ENCODE measurements around the gene DHRS4L2. TPM values are rescaled to one million over a fixed set of nuclear protein-coding genes. Genes with fewer than 3 reads are reported as not detected.
"Not testable (repeated sequence)": the region's sequence is repeated elsewhere in the genome, so short reads cannot be mapped to it uniquely, and the experiment has no call there.

Gene DHRS4L2
- total and polyA plus RNA-seq, 7 donors = 19.4 to 62.0 (median 30.8) TPM

- DNase-seq; H3K27ac ChIP-seq; H3K4me1 ChIP-seq; H3K36me3 ChIP-seq (ENCODE audit: insufficient read depth in 1 of 2, low read depth in 1 of 2); H3K4me3 ChIP-seq; H3K27me3 ChIP-seq (ENCODE audit: insufficient read depth in 3 of 3, low read length in 2 of 3); ATAC-seq; H3K9me3 ChIP-seq: not testable (repeated sequence)
- intact Hi-C loops (cut with DNase I) = loop anchor here in 1 of 2 donors (10.0 kb wide), 1 partner anchor 122 kb away; the partner anchor contains the start of gene PCK2
- WGBS, 3 donors = 83 to 94% (median 90%) methylated on average over 8 of the region's 8 CpGs
Measured at GRCh38 chr14:23973178-23973577, 15.6 kb upstream of the DHRS4L2 start.

- ATAC-seq = not testable (repeated sequence)
Measured at GRCh38 chr14:23974041-23974440, 14.7 kb upstream of the DHRS4L2 start.

GRCh38 chr14:23977208-23977607 is 11.5 kb upstream of the DHRS4L2 start:
- WGBS, 3 donors = 63 to 83% (median 66%) methylated on average over 2 of the region's 2 CpGs
- H3K27me3 ChIP-seq (ENCODE audit: insufficient read depth in 3 of 3, low read length in 2 of 3); H3K4me3 ChIP-seq; H3K9me3 ChIP-seq; DNase-seq; H3K27ac ChIP-seq; H3K4me1 ChIP-seq; H3K36me3 ChIP-seq (ENCODE audit: insufficient read depth in 1 of 2, low read depth in 1 of 2): not testable (repeated sequence)
- TF ChIP-seq CTCF (IDR thresholded peaks at IDR 0.05) = peak; percentile 26
- intact Hi-C loops (cut with DNase I) = loop anchor here in 1 of 2 donors (10.0 kb wide), 1 partner anchor 118 kb away; the partner anchor contains the start of gene PCK2
- ATAC-seq = peak in 2 of 4 donors; percentile 66 to 82

More at GRCh38 chr14:23974041-23974440, 14.7 kb upstream of the DHRS4L2 start:
- not testable (repeated sequence) for H3K4me1 ChIP-seq; H3K27me3 ChIP-seq (ENCODE audit: insufficient read depth in 3 of 3, low read length in 2 of 3); H3K9me3 ChIP-seq; DNase-seq; H3K36me3 ChIP-seq (ENCODE audit: insufficient read depth in 1 of 2, low read depth in 1 of 2); H3K27ac ChIP-seq; H3K4me3 ChIP-seq
- intact Hi-C loops (cut with DNase I) = loop anchor here in 1 of 2 donors (1.0 to 10.0 kb wide), 2 partner anchors 41 to 121 kb away; partner anchors contain the start of gene PCK2

GRCh38 chr14:23981951-23982813 is 6.5 kb upstream of the DHRS4L2 start:
- intact Hi-C loops (cut with DNase I) = loop anchor here in 1 of 2 donors (5.0 kb wide), 1 partner anchor 50 kb away; no protein-coding TSS in a partner anchor
- not testable (repeated sequence) for H3K4me3 ChIP-seq; H3K27ac ChIP-seq; H3K9me3 ChIP-seq; H3K36me3 ChIP-seq (ENCODE audit: insufficient read depth in 1 of 2, low read depth in 1 of 2); H3K4me1 ChIP-seq; H3K27me3 ChIP-seq (ENCODE audit: insufficient read depth in 3 of 3, low read length in 2 of 3); DNase-seq; ATAC-seq
- WGBS, 3 donors = 76 to 91% (median 78%) methylated on average over 9 to 10 of the region's 10 CpGs

GRCh38 chr14:23984891-23985602 is 3.7 kb upstream of the DHRS4L2 start:
- Histone ChIP-seq H3K27me3 (ENCODE audit: insufficient read depth in 3 of 3, low read length in 2 of 3) (no peaks in the 10 kb centered on the region), H3K9me3 (no peaks in the 10 kb centered on the region), H3K36me3 (ENCODE audit: insufficient read depth in 1 of 2, low read depth in 1 of 2) (no peaks in the 10 kb centered on the region), H3K4me3 (no peak overlapping the region), H3K4me1 (peaks cover 19% of the 10 kb centered on the region), H3K27ac (peak overlapping the region; percentile 71)
- ATAC-seq (peak; percentile 33 to 56 (median 46)), DNase-seq (no peak)
- WGBS, 3 donors = 70 to 75% (median 71%) methylated on average over 4 of the region's 4 CpGs
- intact Hi-C loops (cut with DNase I) = loop anchor here (5.0 kb wide), 1 partner anchor 47 kb away; no protein-coding TSS in a partner anchor
- no peak for TF ChIP-seq CTCF (IDR thresholded peaks at IDR 0.05)

- H3K36me3 ChIP-seq (ENCODE audit: insufficient read depth in 1 of 2, low read depth in 1 of 2); H3K27me3 ChIP-seq (ENCODE audit: insufficient read depth in 3 of 3, low read length in 2 of 3); DNase-seq; H3K9me3 ChIP-seq: not testable (repeated sequence)
- intact Hi-C loops (cut with DNase I) = loop anchor here in 1 of 2 donors (5.0 kb wide), 1 partner anchor 44 kb away; no protein-coding TSS in a partner anchor
- Histone ChIP-seq H3K4me1 (peaks cover 22% of the 10 kb centered on the region), H3K27ac (peak overlapping the region; percentile 94), H3K4me3 (peak overlapping the region; percentile 73)
- WGBS, 3 donors = 39 to 49% (median 49%) methylated on average over 5 to 6 of the region's 6 CpGs
- peak; percentile 6 to 28 (median 12) for ATAC-seq
Measured at GRCh38 chr14:23988223-23988606, 514 bp upstream of the DHRS4L2 start.

GRCh38 chr14:23989734-23990445 is 1.2 kb downstream of the DHRS4L2 start:
- intact Hi-C loops (cut with DNase I) = loop anchor here in 1 of 2 donors (5.0 kb wide), 1 partner anchor 42 kb away; no protein-coding TSS in a partner anchor
- 21 to 40% (median 22%) methylated on average over 19 to 21 of the region's 21 CpGs for WGBS, 3 donors
- peaks cover 21% of the 10 kb centered on the region for H3K4me1 ChIP-seq
- peak; percentile 81 to 88 (median 86) for ATAC-seq
- not testable (repeated sequence) for H3K27me3 ChIP-seq (ENCODE audit: insufficient read depth in 3 of 3, low read length in 2 of 3); H3K36me3 ChIP-seq (ENCODE audit: insufficient read depth in 1 of 2, low read depth in 1 of 2); H3K9me3 ChIP-seq
- peak overlapping the region; percentile 94 for H3K27ac ChIP-seq
- peak; percentile 83 to 94 for DNase-seq
- peak overlapping the region; percentile 73 for H3K4me3 ChIP-seq

GRCh38 chr14:23990961-23991360 is 2.2 kb downstream of the DHRS4L2 start:
- ATAC-seq; H3K4me3 ChIP-seq; H3K36me3 ChIP-seq (ENCODE audit: insufficient read depth in 1 of 2, low read depth in 1 of 2); H3K9me3 ChIP-seq; DNase-seq; intact Hi-C loops (cut with DNase I); H3K27me3 ChIP-seq (ENCODE audit: insufficient read depth in 3 of 3, low read length in 2 of 3): not testable (repeated sequence)
- H3K4me1 ChIP-seq = peaks cover 30% of the 10 kb centered on the region
- 55 to 86% (median 76%) methylated on average over 1 of the region's 1 CpG for WGBS, 3 donors
- H3K27ac ChIP-seq = peak overlapping the region; percentile 94

Measured in psoas muscle (tissue), 8 donors.